Prostate gland (tissue), 2 donors: ENCODE measurements around the gene MRC1.

Source experiments
- CTCF ChIP-seq, 4 experiments: fragments of 200-600 bp in 2 of 4; fragments of 450-650 bp in 2 of 4; sonication (generic) in 2 of 4; IDR thresholded peaks; 1 replicate in 3 of 4; 2 replicates in 1 of 4; pipeline ENCODE4 v1.5.1; 2016 to 2019; ENCODE audit warnings: antibody characterized with exemption in 4 of 4, mild to moderate bottlenecking in 2 of 4, moderate library complexity in 2 of 4
- POLR2A ChIP-seq: fragments of 450-650 bp; IDR thresholded peaks from one replicate; pipeline ENCODE4 v1.6.1; 2016; ENCODE audit warnings: antibody characterized with exemption, mild to moderate bottlenecking
- POLR2AphosphoS5 ChIP-seq: sonication (generic); formaldehyde crosslinking; IDR thresholded peaks from one replicate; pipeline ENCODE4 v1.6.1; 2017; ENCODE audit warnings: antibody characterized with exemption

GRCh38 chr10:17795083-17795482 lies 14.1 kb upstream of the MRC1 start:
- no peak for TF ChIP-seq CTCF (IDR thresholded peaks at IDR 0.05)
- TF ChIP-seq POLR2A: no peak
- TF ChIP-seq POLR2AphosphoS5: no peak
